NCI-H2196 treated with DMSO at 0.1 percent for 48 hours (cell line): ENCODE measurements around the gene TMPRSS12.
"Not testable (repeated sequence)": the region's sequence is repeated elsewhere in the genome, so short reads cannot be mapped to it uniquely, and the experiment has no call there.

Source experiments
- DNase-seq: peaks from one replicate; lab custom pipeline; 2025; ENCODE audit not compliant: unreplicated experiment; lab: John Stamatoyannopoulos, UW

Gene TMPRSS12

DNA sequence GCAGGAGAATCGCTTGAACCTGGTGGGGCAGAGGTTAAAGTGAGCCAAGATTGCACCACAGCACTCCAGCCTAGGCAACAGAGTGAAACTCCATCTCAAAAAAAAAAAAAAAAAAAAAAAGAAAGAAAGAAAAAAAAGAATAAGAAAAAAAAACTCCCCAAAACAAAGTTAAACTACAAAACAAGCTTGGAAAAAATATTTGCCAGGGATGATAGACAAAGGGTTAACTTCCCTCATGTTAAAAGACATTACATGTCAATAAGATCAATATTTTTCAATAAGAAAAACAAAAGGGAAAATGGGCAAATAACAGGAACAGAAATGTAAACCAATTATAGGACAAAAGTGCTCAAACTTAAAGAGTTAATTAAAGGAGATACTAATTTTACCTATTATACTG, 83.2 kb downstream of the TMPRSS12 start:
- no peak for DNase-seq

DNA sequence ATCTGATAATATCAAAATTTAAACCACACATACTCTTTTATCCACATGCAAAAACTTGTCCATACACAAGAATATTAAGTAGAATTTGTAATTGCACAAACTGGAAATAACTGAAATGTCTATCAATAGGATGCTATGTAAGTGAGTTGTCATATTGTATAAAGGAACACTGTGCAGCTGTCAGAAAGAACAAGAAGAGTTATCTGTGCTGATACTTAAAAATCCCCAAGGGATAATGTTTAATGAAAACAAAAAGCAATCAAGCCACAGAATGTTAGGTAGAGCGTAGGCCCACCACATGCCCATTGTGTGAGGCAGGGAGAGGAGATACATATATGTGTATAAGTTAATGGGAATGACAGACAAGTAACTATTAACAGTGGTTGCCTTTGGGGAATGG, 83.7 kb downstream of the TMPRSS12 start:
- DNase-seq = no peak

DNA sequence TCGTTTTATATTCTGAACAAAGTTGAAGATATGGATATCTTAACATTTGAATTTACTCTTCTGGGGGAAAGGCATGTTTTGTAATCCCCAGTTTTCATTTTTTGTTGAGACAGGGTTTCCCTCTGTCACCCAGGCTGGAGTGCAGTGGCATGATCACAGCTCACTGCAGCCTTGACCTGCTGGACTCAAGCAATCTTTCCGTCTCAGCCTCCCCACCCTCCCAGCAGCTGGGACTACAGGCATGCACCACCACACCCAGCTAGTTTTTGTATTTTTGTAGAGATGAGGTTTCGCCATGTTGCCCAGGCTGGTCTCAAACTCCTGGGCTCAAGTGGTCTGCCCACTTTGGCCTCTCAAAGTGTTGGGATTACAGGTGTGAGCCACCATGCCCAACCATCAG, 84.2 kb downstream of the TMPRSS12 start:
- not testable (repeated sequence) for DNase-seq

DNA sequence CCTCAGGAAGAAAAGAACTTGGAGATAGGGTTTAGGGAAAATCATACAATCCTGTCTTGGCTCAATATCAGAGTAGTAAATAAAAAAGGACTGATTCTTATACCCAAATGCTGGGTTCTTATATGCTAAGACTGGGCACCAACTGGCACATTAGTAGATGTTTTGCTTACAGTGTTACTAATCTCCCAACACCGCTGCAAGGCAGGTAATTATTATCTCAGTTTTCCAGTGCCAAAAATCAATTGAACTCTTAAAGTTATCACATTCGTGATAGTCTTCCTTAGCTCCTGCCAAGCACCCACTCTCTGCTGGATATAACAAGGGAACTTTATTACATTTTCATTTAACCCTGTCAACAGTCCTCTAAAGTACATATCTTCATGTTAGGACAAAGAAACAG, 84.6 kb downstream of the TMPRSS12 start:
- no peak for DNase-seq

DNA sequence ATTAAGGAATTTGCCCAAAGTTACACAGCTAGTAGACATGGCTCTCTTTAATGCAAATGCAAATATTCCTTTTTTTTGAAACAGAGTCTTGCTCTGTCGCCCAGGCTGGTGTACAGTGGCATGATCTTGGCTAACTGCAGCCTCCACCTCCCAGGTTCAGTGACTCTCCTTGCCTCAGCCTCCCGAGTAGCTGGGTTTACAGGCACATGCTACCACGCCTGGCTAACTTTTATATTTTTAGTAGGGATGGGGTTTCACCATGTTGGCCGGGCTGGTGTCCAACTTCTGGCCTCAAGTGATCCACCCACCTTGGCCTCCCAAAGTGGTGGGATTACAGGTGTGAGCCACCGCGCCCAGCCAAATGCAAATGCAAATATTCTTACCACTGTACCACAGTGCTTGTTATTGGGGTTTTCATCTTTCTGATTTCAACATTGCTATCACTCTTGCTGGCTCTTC, 85.1 kb downstream of the TMPRSS12 start:
- DNase-seq = no peak

DNA sequence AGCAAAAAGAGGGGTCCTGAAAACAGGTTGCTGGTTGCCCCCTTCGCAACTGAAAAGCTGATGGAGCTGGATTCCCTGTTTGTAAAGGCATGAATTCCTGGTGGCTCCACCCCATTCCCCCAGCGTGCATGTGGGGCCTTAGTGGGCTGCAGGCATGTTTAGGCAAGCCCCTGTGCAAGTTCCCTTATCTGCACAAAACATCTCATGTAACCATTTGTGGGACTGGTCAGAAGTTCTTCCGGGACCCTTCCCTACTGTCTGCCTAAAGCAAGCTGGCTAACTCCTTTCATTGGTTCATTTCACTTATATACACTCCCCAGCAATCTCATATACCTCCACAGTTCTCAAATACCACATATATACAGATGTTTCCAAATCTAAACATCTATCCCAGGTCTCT, 85.7 kb downstream of the TMPRSS12 start:
- DNase-seq = no peak

DNA sequence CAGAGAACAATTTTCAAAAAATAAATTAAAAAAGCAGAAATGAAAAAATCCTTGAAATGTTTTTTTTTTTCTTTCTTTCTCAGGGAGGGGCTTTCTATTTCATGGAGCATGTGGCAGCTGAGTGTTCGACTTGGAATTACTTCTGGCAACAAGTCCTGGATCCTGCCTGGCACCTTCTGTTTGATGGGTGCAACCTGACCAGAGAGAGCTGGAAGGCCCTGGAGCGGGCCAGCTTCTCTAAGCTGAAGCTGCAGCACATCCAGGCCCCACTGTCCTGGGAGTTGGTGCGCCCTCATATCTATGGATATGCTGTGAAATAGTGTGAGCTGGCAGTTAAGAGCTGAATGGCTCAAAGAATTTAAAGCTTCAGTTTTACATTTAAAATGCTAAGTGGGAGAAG, 87.1 kb downstream of the TMPRSS12 start:
- DNase-seq = no peak

DNA sequence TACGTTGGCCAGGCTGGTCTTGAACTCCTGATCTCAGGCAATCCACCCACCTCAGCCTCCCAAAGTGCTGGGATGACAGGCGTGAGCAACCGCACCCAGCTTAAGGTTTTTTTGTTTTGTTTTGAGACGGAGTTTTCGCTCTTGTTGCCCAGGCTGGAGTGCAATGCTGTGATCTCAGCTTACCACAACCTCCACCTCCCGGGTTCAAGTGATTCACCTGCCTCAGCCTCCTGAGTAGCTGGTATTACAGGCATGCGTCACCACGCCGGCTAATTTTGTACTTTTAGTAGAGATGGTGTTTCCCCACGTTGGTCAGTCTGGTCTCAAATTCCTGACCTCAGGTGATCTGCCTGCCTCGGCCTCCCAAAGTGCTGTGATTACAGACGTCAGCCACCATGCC, 87.8 kb downstream of the TMPRSS12 start:
- DNase-seq = not testable (repeated sequence)

DNA sequence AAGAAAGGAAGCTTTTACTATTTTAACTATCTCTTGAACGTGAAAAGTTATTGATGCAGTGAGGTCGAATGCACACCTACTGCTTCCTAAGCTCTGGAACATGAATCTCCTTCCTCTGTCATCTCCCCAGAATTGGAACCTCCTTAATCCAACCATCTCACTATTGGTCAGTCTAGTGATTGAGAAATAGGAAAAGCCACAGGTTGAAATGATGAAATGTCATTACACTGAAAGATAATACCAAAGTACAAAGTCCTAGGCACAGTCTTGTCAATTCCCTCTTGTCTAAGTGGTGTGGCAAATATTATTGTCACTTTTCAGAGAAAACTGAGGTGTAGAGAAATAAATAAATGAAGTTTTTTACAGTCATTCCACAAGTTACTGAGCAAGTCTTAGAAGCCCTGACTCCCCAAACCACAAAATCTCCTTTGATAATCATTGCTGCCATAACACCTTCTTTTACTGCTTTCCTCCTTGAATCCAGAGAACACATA, 90.1 kb downstream of the TMPRSS12 start:
- no peak for DNase-seq

DNA sequence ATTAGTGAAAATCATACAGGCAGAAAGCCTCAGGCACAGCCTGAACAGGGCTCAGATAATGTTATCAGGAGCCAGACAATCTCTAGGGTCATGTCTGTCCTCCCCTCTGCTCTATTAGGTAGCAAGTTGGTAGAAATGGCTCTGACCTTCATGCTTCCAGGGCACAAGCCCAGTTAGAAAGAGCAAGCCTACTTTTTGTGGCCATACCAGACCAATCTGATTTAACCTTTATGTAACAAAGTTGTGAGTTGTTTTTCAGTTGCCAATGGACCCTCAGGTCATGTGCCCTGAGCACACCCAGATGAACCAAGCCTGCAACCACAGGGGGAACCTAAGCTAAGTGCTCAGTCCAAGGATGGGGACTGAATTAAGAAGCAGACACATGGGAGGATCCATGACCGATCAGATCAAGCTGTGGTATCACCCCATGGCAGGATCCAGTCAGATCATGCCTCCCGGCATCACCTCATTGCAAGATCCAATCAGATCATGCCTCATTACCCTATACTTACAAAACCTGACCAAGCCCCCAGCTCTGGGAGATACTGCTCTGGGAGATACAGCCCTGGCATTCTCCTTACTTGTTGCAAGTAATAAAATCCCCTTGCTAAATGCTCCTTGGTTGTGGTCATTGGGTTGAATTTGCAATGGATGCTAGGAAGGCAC, 90.9 kb downstream of the TMPRSS12 start:
- DNase-seq = no peak

DNA sequence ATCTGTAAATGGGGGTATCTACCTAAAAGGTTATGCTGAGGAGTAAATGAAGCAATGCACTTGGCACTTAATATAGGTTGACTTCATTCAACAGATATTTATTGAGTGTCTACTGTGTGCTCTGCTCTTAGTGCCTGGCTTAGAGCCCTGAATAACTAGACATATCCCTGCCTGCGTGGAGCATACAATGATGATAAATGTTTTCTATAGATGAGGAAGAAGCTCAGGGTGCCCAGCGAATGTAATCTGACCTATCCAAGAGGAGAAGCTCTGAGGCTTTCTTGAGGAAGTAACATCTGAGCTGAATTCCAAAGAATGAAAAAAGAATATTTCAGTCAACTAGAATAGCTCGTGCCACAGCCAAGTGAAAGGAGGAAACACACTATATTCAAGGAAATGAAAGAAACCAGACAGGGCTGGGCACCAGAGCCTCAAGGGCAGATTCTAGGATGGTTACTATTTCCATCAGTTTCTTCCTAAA, 91.7 kb downstream of the TMPRSS12 start:
- no peak for DNase-seq

DNA sequence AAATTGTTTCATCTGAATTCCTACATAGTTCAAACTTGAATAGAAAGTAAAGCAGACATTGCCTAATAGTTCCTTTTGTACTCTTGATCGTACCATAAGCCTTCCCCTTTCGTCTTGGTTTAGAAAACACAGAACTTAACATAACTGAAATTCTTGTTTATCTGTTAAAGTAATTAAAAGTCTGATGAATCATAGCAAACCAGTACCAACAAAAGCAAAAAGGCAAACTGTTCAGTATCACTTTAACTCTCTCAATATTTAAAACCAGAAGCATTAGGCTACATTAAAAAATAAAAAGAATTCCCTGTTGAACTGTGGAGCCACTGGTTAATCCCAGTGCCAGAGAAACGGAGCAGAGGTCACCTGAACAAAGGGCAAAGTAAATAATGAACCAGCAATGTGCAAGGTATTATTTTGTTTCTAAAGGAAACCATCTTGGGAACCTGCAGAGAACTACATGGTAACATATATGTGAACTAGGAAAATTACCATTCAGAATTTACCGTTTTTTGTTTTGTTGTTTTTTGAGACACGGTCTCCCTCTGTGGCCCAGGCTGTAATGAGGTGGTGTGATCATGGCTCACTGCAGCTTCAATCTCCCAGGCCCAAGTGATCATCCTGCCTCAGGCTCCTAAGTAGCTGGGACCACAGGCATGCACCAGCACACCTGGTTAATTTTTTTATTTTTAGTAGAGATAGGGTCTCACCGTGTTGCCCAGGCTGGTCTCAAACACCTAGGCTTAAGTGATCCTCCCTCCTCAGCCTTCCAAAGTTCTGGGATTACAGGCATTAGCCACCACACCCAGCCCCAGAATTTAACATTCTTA, 92.5 kb downstream of the TMPRSS12 start:
- no peak for DNase-seq

DNA sequence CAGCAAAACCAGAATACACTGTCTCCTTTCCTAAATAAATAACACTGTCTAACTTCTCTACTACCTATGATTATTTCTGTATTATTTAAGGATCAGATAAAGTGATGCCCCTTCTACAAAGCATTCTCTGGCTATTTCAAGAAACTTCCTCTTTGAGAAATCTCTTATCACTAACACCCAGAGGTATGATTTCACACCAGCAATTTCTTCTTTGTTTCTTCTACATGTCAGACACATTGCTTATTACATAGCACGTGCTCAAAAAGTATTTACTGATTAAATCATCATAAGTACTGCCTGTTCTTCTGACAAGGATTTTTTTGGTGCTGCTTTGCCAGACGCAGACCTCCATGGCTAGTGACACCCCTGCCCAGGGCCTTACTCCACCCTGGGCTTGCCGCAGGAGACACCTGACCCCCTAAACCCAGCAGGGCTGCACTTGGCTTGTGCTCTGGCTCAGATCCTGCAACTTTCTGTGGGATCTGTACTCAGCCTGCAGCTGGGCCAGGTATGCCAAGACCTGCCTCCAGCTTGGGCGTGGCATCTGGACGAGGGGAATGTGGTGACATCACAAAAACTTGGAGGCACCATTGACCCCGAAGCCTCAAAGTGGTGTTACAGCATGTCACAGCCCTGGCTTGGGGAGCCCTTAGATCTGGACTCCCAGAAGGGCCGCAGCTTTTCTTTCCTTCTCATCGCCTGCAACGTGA, 94.2 kb downstream of the TMPRSS12 start:
- no peak for DNase-seq
